ENCODE results near the gene SORT1. TPM values are rescaled to one million over a fixed set of nuclear protein-coding genes. Genes with fewer than 3 reads are reported as not detected.
"Not testable (repeated sequence)": the region's sequence is repeated elsewhere in the genome, so short reads cannot be mapped to it uniquely, and the experiment has no call there.

SORT1 gene
- total RNA-seq, 1 experiment from 2014 or later: 28.3 TPM

- DNase-seq (ENCODE audit: low read depth): no peak
Measured at GRCh38 chr1:109379907-109380306, 17.8 kb downstream of the SORT1 start.

- no peak for DNase-seq (ENCODE audit: low read depth)
Measured at GRCh38 chr1:109379422-109379821, 18.3 kb downstream of the SORT1 start.

- no peak for DNase-seq (ENCODE audit: low read depth)
Measured at GRCh38 chr1:109377698-109378097, 20.0 kb downstream of the SORT1 start.

- not testable (repeated sequence) for DNase-seq (ENCODE audit: low read depth)
Measured at GRCh38 chr1:109373696-109374095, 24.0 kb downstream of the SORT1 start.

- no peak for DNase-seq (ENCODE audit: low read depth)
Measured at GRCh38 chr1:109373126-109373525, 24.6 kb downstream of the SORT1 start.

- no peak for DNase-seq (ENCODE audit: low read depth)
Measured at GRCh38 chr1:109372281-109372680, 25.4 kb downstream of the SORT1 start.

GRCh38 chr1:109371341-109371739 lies 26.4 kb downstream of the SORT1 start:
- DNase-seq (ENCODE audit: low read depth): peak; percentile 92

GRCh38 chr1:109370712-109371340 lies 26.9 kb downstream of the SORT1 start:
- DNase-seq (ENCODE audit: low read depth): peak; percentile 97

GRCh38 chr1:109369167-109369746 lies 28.5 kb downstream of the SORT1 start:
- no peak for DNase-seq (ENCODE audit: low read depth)

- no peak for DNase-seq (ENCODE audit: low read depth)
Measured at GRCh38 chr1:109368464-109368863, 29.3 kb downstream of the SORT1 start.

GRCh38 chr1:109367626-109368025 lies 30.1 kb downstream of the SORT1 start:
- DNase-seq (ENCODE audit: low read depth): no peak

- no peak for DNase-seq (ENCODE audit: low read depth)
Measured at GRCh38 chr1:109365642-109366204, 32.0 kb downstream of the SORT1 start.

- DNase-seq (ENCODE audit: low read depth): peak; percentile 76
Measured at GRCh38 chr1:109361649-109362048, 36.1 kb downstream of the SORT1 start.

GRCh38 chr1:109361069-109361468 lies 36.6 kb downstream of the SORT1 start:
- DNase-seq (ENCODE audit: low read depth): no peak

- DNase-seq (ENCODE audit: low read depth): no peak
Measured at GRCh38 chr1:109357616-109358015, 40.1 kb downstream of the SORT1 start.

- no peak for DNase-seq (ENCODE audit: low read depth)
Measured at GRCh38 chr1:109356915-109357314, 40.8 kb downstream of the SORT1 start.

- DNase-seq (ENCODE audit: low read depth): no peak
Measured at GRCh38 chr1:109356505-109356904, 41.2 kb downstream of the SORT1 start.

GRCh38 chr1:109354929-109355328 lies 42.8 kb downstream of the SORT1 start:
- DNase-seq (ENCODE audit: low read depth): no peak

GRCh38 chr1:109351457-109351856 lies 46.3 kb downstream of the SORT1 start:
- no peak for DNase-seq (ENCODE audit: low read depth)

GRCh38 chr1:109350655-109351054 lies 47.1 kb downstream of the SORT1 start:
- no peak for DNase-seq (ENCODE audit: low read depth)

GRCh38 chr1:109350182-109350581 lies 47.5 kb downstream of the SORT1 start:
- no peak for DNase-seq (ENCODE audit: low read depth)

- no peak for DNase-seq (ENCODE audit: low read depth)
Measured at GRCh38 chr1:109347511-109347910, 50.2 kb downstream of the SORT1 start.

All from M059J (cell line).